Measurements from ENCODE around the gene FAF2. TPM values are rescaled to one million over a fixed set of nuclear protein-coding genes. Genes with fewer than 3 reads are reported as not detected.
A peak's percentile ranks its signal among the peaks of the same experiment; 100 is the strongest.

The FAF2 gene
- total RNA-seq, 1 experiment from 2014 or later: 44.4 TPM

- Mint-ChIP-seq H3K36me3 (ENCODE audit: insufficient read depth in 1 of 3, low read depth in 3 of 3) (peaks cover 4 to 13% (median 8%) of the 10 kb centered on the region in 3 experiments; a peak in 5 of 7 replicates), H3K4me3 (no peak overlapping the region), H3K9me3 (peaks cover 29 to 34% of the 10 kb centered on the region in 2 experiments), H3K27ac (peak overlapping the region in 1 of 3 experiments; percentile 67; a peak in 1 of 7 replicates), H3K27me3 (ENCODE audit: low read depth) (peaks cover 7% of the 10 kb centered on the region), H3K4me1 (no peaks in the 10 kb centered on the region; a peak in 1 of 4 replicates)
- Histone ChIP-seq H2BK12ac (ENCODE audit: insufficient read length, low read depth, low read length) (no peak overlapping the region), H2AK5ac (ENCODE audit: insufficient read length, low read length) (no peak overlapping the region), H3K23ac (ENCODE audit: insufficient read length, low read depth, low read length) (no peak overlapping the region), H3K27me3 (ENCODE audit: insufficient read depth, low read length) (no peaks in the 10 kb centered on the region), H4K8ac (replicated peaks; ENCODE audit: insufficient read length, low read depth, low read length) (no peak overlapping the region), H2BK120ac (ENCODE audit: low read depth, low read length, poor library complexity, severe bottlenecking) (no peak overlapping the region), H4K20me1 (ENCODE audit: control insufficient read depth, insufficient read depth, insufficient read length) (no peaks in the 10 kb centered on the region), H3K27ac (ENCODE audit: insufficient read length, low read depth, low read length) (no peak overlapping the region), H3K23me2 (ENCODE audit: insufficient read length, low read depth, low read length, poor library complexity, severe bottlenecking) (no peaks in the 10 kb centered on the region), H3K4me1 (ENCODE audit: insufficient read depth, low read length) (no peaks in the 10 kb centered on the region), H3T11ph (ENCODE audit: low read length) (no peak overlapping the region), H3K79me1 (ENCODE audit: insufficient read depth, low read depth, low read length, poor library complexity, severe bottlenecking) (no peaks in the 10 kb centered on the region), H4K5ac (ENCODE audit: insufficient read length, low read depth, low read length) (no peak overlapping the region), H2BK5ac (ENCODE audit: insufficient read length, low read length) (no peak overlapping the region), H4K91ac (ENCODE audit: insufficient read length, low read depth, low read length) (no peak overlapping the region), H3K9me3 (ENCODE audit: control insufficient read depth, low read depth, low read length) (no peaks in the 10 kb centered on the region), H3K79me2 (ENCODE audit: insufficient read depth, low read length) (no peaks in the 10 kb centered on the region), H3K14ac (ENCODE audit: insufficient read depth, low read length) (no peak overlapping the region), H2AFZ (ENCODE audit: low read length) (no peak overlapping the region), H3K4me2 (ENCODE audit: insufficient read depth, insufficient read length, low read length) (no peak overlapping the region), H3K56ac (ENCODE audit: insufficient read length, low read depth, low read length) (no peak overlapping the region), H3K18ac (ENCODE audit: insufficient read length, low read depth, low read length) (no peak overlapping the region), H2BK20ac (ENCODE audit: low read depth, low read length, poor library complexity, severe bottlenecking) (no peak overlapping the region), H3K9ac (ENCODE audit: extremely low read depth, insufficient read length, low read length) (no peak overlapping the region), H2BK15ac (ENCODE audit: low read depth, low read length) (no peak overlapping the region), H3K4ac (ENCODE audit: low read depth, low read length) (no peak overlapping the region)
- no CpG with 5 or more reads among the region's 4 CpGs for WGBS (ENCODE audit: extremely low coverage, insufficient read length, low lambda C conversion rate)
- no peak for TF ChIP-seq CTCF (conservative IDR thresholded peaks at IDR 0.05)
- DNase-seq: no peak
Measured at GRCh38 chr5:176427971-176428370, 20.2 kb upstream of the FAF2 start.

Data from H9 (cell line).